Posterior cingulate gyrus (tissue), 11 donors: ENCODE data around the gene ARNT2.

Experiments
- DNase-seq, 10 donors: peaks; one replicate each; pipeline versions ENCODE4 v3.0.0 to v3.0.0-alpha.2; 2020 to 2021; ENCODE audit warnings: mixed read lengths in 3 of 10
- intact Hi-C: fragments of 100-400 bp; cut with DNase I; formaldehyde crosslinking; loops from one replicate; pipeline ENCODE4 v1.15.1; 2023

Gene ARNT2

GRCh38 chr15:80604583-80605575 is 200.7 kb downstream of the ARNT2 start:
- DNase-seq = no peak
- intact Hi-C loops = no loop called here

DNA sequence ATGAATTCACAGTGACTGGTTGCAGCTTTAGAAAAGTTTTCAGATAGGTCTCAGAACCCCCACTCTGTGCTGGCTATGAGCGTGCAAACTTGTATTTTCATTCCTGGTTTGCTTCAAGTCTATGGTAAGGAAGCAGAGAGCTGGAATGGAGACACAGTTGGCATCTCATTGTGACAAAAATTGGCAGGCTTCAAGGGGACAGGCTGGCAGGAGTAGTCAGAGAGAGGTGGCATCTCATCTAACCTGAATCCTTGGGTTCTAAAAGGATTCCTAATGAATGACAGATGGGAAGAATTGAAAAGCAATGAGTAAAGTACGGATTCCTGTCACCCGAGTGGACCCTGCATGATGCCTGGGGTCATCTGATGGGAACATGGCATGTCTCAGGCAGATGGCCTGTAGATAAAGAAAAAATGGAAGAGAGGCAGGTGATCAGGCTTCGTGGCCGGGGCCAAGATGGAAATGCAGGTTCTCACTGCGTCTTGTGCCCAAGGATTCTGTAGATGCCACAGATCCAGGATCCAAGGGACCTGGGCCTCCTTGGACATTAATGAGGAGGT is 201.5 kb downstream of the ARNT2 start:
- intact Hi-C loops = no loop called here
- peak in 1 of 10 donors; percentile 20 for DNase-seq

- intact Hi-C loops = no loop called here
- peak in 1 of 10 donors; percentile 11 for DNase-seq
Observed at GRCh38 chr15:80606511-80607071, 202.4 kb downstream of the ARNT2 start.

- intact Hi-C loops = no loop called here
- DNase-seq = peak in 1 of 10 donors; percentile 29
Observed at GRCh38 chr15:80607287-80607980, 203.3 kb downstream of the ARNT2 start.

DNA sequence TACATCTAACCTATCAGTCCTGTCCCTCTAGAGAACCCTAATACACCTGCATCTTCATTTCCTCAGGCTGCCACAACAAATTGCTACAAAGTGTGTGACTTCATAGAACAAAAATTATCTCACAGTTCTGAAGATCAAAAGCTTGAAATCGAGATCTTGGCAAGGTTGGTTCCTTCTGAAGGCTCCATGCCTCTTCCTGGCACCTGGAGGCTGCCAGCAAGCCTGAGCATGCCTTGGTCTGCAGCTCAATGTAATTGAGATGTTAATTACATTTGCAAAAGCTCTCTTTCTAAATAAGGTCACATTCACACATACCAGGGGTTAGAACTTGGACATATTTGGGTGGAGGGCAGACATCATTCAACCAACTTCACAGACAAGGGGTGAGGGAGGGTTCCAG is 204.5 kb downstream of the ARNT2 start:
- intact Hi-C loops = no loop called here
- DNase-seq = peak in 1 of 10 donors; percentile 71

DNA sequence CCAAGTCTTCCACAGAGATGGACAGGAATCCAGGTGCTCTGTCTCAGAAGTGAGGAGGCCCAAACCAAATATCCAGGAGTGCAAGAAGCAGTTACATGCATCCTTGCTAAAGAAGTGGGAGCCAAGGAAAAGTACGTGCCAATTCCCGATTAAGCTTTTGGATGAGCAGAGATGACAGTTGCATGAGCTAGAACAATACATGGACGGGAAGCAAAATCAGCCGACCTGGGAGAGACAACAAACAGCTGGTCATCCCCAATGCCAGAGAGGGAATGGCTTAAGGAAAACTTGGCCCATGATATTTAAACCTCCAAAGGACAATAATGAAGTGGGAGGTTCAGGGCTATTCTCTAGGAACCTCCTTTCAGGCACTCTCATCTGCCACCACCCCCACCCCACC is 204.9 kb downstream of the ARNT2 start:
- intact Hi-C loops = no loop called here
- no peak for DNase-seq

GRCh38 chr15:80609512-80609946 is 205.3 kb downstream of the ARNT2 start:
- intact Hi-C loops = no loop called here
- DNase-seq = no peak

DNA sequence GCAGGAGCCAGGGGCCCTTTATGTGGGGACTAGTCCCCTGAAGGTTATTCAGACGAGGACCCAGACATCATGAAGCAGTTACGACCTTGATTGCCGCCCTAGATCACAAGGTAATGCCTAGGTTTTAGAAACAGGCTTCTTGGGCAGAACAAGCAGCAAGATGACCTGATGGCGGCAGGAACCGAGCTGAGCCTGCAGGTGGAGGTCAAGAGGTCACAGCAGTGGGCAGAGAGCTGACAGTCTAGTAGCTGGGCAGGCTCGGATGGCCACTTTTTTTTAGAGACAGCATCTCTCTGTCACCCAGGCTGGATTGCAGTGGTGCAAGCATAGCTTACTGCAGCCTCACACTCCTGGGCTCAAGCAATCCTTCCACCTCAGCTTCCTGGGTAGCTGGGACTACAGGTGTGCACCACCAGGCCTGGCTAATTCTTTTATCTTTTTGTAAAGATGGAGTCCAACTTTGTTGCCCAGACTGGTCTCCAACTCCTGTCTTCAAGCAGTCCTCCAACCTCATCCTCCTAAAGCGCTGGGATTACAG is 207.4 kb downstream of the ARNT2 start:
- peak in 1 of 10 donors; percentile 32 for DNase-seq
- intact Hi-C loops = no loop called here

DNA sequence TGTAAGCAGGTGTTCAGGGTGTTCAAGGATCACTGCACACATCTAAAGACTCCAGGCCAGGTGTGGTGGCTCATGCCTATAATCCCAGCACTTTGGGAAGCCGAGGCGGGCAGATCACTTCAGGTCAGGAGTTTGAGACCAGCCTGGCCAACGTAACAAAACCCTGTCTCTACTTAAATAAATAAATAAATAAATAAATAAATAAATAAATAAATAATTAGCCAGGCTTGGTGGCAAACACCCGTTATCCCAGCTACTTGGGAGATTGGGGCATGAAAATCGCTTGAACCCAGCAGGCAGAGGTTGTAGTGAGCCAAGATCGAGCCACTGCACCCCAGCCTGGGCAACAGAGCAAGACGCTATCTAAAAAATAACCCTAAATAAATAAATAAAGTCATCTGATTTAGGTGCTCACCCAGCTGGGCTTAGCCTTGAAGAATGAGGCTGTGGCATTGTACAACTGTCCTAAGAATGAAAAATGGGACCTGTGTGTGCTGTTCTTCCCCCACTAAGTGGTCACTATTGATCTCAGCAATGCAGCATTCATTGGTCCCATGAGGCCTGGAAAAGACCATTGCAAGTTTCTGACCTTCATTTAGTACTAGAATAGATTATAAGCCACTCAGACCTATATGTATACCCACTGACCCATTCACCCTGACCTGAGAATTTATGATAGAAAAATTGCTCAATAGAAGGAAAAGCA is 208.1 kb downstream of the ARNT2 start:
- intact Hi-C loops = no loop called here

GRCh38 chr15:80613762-80614365 is 209.7 kb downstream of the ARNT2 start:
- peak in 1 of 10 donors; percentile 55 for DNase-seq
- intact Hi-C loops = no loop called here

More for the DNA sequence above, 208.1 kb downstream of the ARNT2 start:
- peak in 1 of 10 donors; percentile 11 for DNase-seq

DNA sequence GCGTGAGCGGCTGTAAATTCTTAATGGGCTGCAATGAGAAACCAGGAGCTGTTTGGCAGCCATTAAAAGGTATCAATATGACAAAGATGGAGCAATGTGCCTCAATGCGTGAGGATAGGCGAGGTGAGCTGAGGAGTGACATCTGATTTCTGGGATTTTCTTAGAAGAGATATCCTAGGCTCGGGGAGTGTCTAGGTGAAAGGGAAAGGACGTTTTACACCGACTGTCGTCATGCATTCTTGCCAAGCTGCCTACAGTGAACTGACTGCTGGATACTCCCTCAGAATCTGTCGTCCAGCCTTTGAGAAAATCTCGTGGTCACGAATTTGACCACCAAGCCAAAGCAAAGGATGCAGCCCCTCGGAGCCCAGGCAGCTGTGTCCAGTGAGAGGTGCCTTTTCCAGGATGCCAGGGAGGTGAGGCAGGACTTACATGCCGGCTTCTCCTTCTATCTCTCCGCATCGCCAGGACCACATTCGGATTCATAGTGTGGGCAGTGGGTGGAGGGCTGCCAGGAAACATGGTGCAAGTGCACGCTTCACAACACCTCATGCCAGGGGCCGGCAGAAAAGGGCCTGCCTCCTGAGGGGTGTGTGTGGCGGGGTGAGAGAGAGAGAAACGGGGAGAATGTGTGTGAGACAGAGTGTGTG is 210.7 kb downstream of the ARNT2 start:
- intact Hi-C loops = loop anchor here (5.0 kb wide), 1 partner anchor 357 kb away; no protein-coding TSS in a partner anchor
- DNase-seq = peak in 1 of 10 donors; percentile 57

DNA sequence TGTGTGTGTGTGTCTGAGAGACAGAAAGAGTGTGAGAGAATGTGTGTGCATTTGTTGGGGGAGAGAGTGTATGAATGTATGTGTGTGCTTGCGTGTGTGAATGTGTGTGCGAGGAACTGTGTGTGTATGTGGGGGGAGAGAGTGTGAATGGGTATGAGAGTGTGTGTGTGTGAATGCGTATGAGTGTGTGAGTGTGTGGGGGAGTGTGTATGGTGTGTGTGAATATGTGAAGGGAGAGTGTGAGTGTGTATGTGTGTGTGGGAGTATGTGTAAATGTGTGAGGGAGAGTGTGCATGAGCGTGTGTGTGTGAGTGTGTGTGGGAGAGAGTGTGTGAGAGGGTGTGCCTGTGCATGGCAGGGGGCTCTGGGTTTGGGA is 211.2 kb downstream of the ARNT2 start:
- intact Hi-C loops = loop anchor here (5.0 kb wide), 1 partner anchor 357 kb away; no protein-coding TSS in a partner anchor
- peak in 1 of 10 donors; percentile 24 for DNase-seq

GRCh38 chr15:80615783-80616391 is 211.7 kb downstream of the ARNT2 start:
- intact Hi-C loops = loop anchor here (5.0 kb wide), 1 partner anchor 356 kb away; no protein-coding TSS in a partner anchor
- peak in 2 of 10 donors; percentile 71 to 74 for DNase-seq

DNA sequence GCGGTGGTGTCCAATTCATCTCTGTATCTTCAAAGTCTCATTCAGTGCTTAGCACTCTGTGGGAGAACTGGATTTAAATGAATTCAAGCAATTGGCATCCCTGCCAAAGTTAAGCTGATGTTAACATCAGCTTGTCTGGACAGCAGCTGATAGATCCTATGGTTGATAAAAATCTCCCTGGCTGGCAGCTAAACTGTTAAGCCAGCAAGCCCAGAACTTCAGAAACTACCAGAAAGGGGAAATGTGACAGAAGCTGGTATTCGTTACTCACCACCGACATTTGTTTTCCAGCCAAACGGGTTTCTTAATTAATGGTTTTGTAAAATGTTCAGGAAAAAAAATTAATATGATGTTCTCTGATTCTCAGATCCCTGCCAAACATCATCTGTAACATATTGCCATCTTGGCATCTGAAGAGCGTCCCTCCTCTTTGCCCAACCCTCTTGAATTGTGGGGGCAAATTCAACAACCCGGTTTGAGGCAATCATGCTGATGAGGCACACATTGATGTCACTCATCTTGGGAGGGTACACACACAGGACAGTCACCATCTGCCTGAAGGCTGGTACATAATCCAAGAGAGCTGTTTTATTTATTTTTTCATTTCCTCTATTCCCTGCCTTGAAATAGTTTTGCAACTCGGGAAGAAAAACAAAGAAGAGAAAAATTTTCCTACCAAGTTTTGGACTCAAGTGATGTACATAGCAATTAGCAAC is 214.7 kb downstream of the ARNT2 start:
- intact Hi-C loops = loop anchor here (2.0 to 5.0 kb wide), 2 partner anchors 158 to 353 kb away; no protein-coding TSS in a partner anchor
- peak in 1 of 10 donors; percentile 11 for DNase-seq

- intact Hi-C loops = loop anchor here (2.0 to 5.0 kb wide), 2 partner anchors 157 to 353 kb away; no protein-coding TSS in a partner anchor
- DNase-seq = no peak
Observed at GRCh38 chr15:80619680-80620079, 215.5 kb downstream of the ARNT2 start.

GRCh38 chr15:80620141-80620540 is 216.0 kb downstream of the ARNT2 start:
- peak in 1 of 10 donors; percentile 17 for DNase-seq
- intact Hi-C loops = no loop called here

GRCh38 chr15:80620931-80621330 is 216.7 kb downstream of the ARNT2 start:
- no peak for DNase-seq
- intact Hi-C loops = no loop called here
